Gastroesophageal sphincter (tissue), 3 donors: ENCODE measurements around the gene UBAC2.

ENCODE experiments used
- POLR2A ChIP-seq, 2 donors: fragments of 450-650 bp; IDR thresholded peaks; one replicate each; pipeline ENCODE4 v1.6.1; 2017; ENCODE audit warnings: antibody characterized with exemption in 2 of 2, mild to moderate bottlenecking in 2 of 2, moderate library complexity in 1 of 2
- POLR2AphosphoS5 ChIP-seq: sonication (generic); formaldehyde crosslinking; IDR thresholded peaks from one replicate; pipeline ENCODE4 v1.6.1; 2017; ENCODE audit warnings: antibody characterized with exemption
- TF ChIP-seq, protein P1 (sequence below), 4 experiments: fragments of 200-600 bp in 2 of 4; fragments of 450-650 bp in 2 of 4; sonication (generic) in 1 of 4; IDR thresholded peaks; one replicate each; pipeline ENCODE4 v1.5.1; 2017 to 2019; ENCODE audit warnings: antibody characterized with exemption in 4 of 4, mild to moderate bottlenecking in 2 of 4, moderate library complexity in 2 of 4

DNA sequence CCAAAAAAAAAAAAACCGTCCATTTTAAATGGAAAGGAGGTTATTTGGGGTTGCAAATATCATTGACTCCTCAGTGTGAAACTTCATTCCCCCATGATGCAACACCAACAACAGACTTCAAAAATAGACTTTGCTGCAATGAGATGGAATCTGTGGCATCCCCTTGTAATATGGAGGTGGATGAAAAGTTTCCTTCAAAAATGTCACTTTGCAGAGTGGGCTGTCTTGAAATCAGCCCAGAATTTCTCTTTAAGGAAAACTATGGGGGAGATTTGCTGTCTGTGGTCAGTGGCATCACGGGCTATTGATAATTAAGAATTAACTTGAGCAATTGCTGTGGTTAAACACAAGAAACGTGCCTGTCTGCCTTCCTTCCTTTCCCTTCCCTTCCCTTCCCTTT, 56.1 kb downstream of the UBAC2 start:
- TF ChIP-seq, protein P1, sequence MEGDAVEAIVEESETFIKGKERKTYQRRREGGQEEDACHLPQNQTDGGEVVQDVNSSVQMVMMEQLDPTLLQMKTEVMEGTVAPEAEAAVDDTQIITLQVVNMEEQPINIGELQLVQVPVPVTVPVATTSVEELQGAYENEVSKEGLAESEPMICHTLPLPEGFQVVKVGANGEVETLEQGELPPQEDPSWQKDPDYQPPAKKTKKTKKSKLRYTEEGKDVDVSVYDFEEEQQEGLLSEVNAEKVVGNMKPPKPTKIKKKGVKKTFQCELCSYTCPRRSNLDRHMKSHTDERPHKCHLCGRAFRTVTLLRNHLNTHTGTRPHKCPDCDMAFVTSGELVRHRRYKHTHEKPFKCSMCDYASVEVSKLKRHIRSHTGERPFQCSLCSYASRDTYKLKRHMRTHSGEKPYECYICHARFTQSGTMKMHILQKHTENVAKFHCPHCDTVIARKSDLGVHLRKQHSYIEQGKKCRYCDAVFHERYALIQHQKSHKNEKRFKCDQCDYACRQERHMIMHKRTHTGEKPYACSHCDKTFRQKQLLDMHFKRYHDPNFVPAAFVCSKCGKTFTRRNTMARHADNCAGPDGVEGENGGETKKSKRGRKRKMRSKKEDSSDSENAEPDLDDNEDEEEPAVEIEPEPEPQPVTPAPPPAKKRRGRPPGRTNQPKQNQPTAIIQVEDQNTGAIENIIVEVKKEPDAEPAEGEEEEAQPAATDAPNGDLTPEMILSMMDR (IDR thresholded peaks at IDR 0.05): no peak
- TF ChIP-seq POLR2AphosphoS5 (no peak), POLR2A (IDR thresholded peaks at IDR 0.05) (no peak)
